ENCODE results near the gene VAX1.

Gene VAX1

DNA sequence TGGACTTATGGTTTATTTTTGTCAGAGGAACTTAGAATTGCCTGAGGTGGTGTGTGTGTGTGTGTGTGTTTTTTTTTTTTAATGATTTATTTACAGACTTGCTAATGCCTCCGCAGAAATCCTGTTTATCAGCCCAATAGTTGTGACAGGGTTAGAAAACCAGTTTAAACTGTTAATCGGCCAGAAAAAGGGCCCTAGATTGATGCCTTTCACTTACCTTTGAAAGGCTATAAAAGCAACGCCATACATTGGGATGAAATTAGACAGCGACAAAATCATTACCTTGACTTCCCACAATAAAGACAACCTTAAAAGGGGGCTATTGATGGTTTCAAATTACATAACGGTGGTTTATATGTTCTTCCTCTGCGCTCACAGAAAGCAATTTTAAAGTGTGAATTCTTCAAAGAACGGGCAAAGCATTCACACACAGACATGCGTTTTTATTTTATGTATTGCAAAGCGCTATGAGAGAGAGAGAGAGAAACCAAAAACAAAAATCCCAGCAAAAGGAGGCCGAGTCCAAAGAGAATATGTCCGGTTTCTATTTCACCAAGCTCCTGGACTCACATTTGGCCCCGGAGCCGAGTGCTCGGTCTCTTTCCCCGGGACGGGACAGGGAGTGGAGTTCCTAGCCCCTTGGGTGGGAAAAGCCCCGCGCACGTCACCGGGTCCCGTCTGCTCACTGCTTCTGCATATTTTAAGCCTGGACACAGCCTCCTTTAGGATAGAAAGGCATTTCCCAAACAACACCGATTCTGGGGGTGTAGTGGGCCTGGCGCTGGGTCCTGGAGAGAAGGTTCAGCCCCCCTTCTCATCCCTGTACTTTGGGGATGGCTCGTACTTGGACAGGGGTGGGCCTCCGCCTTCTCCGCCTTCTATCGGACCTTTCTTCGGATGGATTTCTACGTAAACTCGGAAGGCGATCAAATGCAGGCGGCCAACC is 26.8 kb upstream of the VAX1 start:
- Histone ChIP-seq H3K4me2 (ENCODE audit: low read length) (no peak overlapping the region), H3K79me2 (ENCODE audit: control insufficient read depth, low read length) (no peaks in the 10 kb centered on the region), H3K9me3 (ENCODE audit: control insufficient read depth, insufficient read depth, low read length) (no peaks in the 10 kb centered on the region), H3K4me3 (ENCODE audit: low read length) (no peak overlapping the region), H4K20me1 (ENCODE audit: control insufficient read depth, insufficient read depth, low read depth, low read length) (no peaks in the 10 kb centered on the region), H3F3A (ENCODE audit: control insufficient read depth, insufficient read depth) (no peaks in the 10 kb centered on the region), H3K27ac (ENCODE audit: low read depth, low read length) (no peak overlapping the region), H3K9me2 (replicated peaks; ENCODE audit: control insufficient read depth, low read length) (no peaks in the 10 kb centered on the region), H3K27me3 (ENCODE audit: control insufficient read depth, low read length) (peaks cover 51% of the 10 kb centered on the region), H3K36me3 (ENCODE audit: control insufficient read depth, low read length) (no peaks in the 10 kb centered on the region), H3K4me1 (ENCODE audit: control insufficient read depth, low read length) (no peaks in the 10 kb centered on the region)
- no peak for TF ChIP-seq EZH2phosphoT487 (IDR thresholded peaks at IDR 0.05; ENCODE audit: borderline replicate concordance, low read length)
- TF ChIP-seq, protein P1, sequence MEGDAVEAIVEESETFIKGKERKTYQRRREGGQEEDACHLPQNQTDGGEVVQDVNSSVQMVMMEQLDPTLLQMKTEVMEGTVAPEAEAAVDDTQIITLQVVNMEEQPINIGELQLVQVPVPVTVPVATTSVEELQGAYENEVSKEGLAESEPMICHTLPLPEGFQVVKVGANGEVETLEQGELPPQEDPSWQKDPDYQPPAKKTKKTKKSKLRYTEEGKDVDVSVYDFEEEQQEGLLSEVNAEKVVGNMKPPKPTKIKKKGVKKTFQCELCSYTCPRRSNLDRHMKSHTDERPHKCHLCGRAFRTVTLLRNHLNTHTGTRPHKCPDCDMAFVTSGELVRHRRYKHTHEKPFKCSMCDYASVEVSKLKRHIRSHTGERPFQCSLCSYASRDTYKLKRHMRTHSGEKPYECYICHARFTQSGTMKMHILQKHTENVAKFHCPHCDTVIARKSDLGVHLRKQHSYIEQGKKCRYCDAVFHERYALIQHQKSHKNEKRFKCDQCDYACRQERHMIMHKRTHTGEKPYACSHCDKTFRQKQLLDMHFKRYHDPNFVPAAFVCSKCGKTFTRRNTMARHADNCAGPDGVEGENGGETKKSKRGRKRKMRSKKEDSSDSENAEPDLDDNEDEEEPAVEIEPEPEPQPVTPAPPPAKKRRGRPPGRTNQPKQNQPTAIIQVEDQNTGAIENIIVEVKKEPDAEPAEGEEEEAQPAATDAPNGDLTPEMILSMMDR (IDR thresholded peaks at IDR 0.05; ENCODE audit: low read depth, low read length, poor library complexity, severe bottlenecking), result no peak

DNA sequence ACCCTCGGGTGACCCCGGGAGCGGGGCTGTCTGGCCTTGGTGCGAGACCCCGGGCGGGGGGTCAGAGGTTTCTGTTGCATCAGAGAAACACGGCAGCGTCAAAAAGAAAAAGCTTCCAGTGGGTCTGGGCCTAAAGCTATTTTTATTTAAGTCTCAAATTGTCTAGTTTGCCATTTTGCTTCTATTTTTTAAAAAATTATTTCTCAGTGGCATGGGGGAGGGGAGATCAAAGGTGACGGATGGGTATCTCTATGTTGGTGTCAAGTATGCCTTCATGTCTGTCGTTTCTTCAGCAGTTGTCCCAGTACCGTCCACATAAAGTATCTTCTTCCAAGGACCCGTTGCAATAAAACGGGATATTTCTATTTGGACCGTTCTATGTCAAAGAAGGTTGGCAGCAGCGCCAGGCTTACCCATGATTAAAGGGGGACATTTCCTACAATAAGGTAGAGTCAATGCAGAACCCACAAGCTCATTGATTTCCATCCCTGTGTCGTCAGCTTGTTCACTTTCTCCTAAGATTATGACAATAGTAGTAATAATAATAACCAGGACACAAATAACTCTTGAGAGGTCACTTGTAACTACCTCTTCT is 26.0 kb upstream of the VAX1 start:
- Histone ChIP-seq H3K79me2 (ENCODE audit: control insufficient read depth, low read length) (no peaks in the 10 kb centered on the region), H3K9me2 (replicated peaks; ENCODE audit: control insufficient read depth, low read length) (no peaks in the 10 kb centered on the region), H3K4me3 (ENCODE audit: low read length) (no peak overlapping the region), H3F3A (ENCODE audit: control insufficient read depth, insufficient read depth) (no peaks in the 10 kb centered on the region), H3K9me3 (ENCODE audit: control insufficient read depth, insufficient read depth, low read length) (no peaks in the 10 kb centered on the region), H4K20me1 (ENCODE audit: control insufficient read depth, insufficient read depth, low read depth, low read length) (no peaks in the 10 kb centered on the region), H3K4me2 (ENCODE audit: low read length) (no peak overlapping the region), H3K27ac (ENCODE audit: low read depth, low read length) (no peak overlapping the region), H3K36me3 (ENCODE audit: control insufficient read depth, low read length) (no peaks in the 10 kb centered on the region), H3K4me1 (ENCODE audit: control insufficient read depth, low read length) (no peaks in the 10 kb centered on the region), H3K27me3 (ENCODE audit: control insufficient read depth, low read length) (peaks cover 52% of the 10 kb centered on the region)
- TF ChIP-seq, protein P1 (IDR thresholded peaks at IDR 0.05; ENCODE audit: low read depth, low read length, poor library complexity, severe bottlenecking), result no peak
- no peak for TF ChIP-seq EZH2phosphoT487 (IDR thresholded peaks at IDR 0.05; ENCODE audit: borderline replicate concordance, low read length)

GRCh38 chr10:117163061-117163953 is 25.2 kb upstream of the VAX1 start:
- H3K4me2 ChIP-seq (ENCODE audit: low read length), result no peak overlapping the region
- no peaks in the 10 kb centered on the region for H4K20me1 ChIP-seq (ENCODE audit: control insufficient read depth, insufficient read depth, low read depth, low read length)
- H3K4me1 ChIP-seq (ENCODE audit: control insufficient read depth, low read length), result no peaks in the 10 kb centered on the region
- no peaks in the 10 kb centered on the region for H3K79me2 ChIP-seq (ENCODE audit: control insufficient read depth, low read length)
- H3F3A ChIP-seq (ENCODE audit: control insufficient read depth, insufficient read depth), result no peaks in the 10 kb centered on the region
- peaks cover 55% of the 10 kb centered on the region for H3K27me3 ChIP-seq (ENCODE audit: control insufficient read depth, low read length)
- no peaks in the 10 kb centered on the region for H3K9me3 ChIP-seq (ENCODE audit: control insufficient read depth, insufficient read depth, low read length)
- no peaks in the 10 kb centered on the region for H3K9me2 ChIP-seq (replicated peaks; ENCODE audit: control insufficient read depth, low read length)
- no peaks in the 10 kb centered on the region for H3K36me3 ChIP-seq (ENCODE audit: control insufficient read depth, low read length)
- no peak overlapping the region for H3K27ac ChIP-seq (ENCODE audit: low read depth, low read length)
- TF ChIP-seq EZH2phosphoT487 (IDR thresholded peaks at IDR 0.05; ENCODE audit: borderline replicate concordance, low read length), result no peak
- TF ChIP-seq, protein P1 (IDR thresholded peaks at IDR 0.05; ENCODE audit: low read depth, low read length, poor library complexity, severe bottlenecking), result no peak
- H3K4me3 ChIP-seq (ENCODE audit: low read length), result no peak overlapping the region

Measured in DOHH2 (cell line).